Stimulated activated naive CD4-positive, alpha-beta T cell (primary cell): Measurements from ENCODE around the gene CCNG2.

Experiments
- DNase-seq, 6 experiments: peaks; one replicate each; lab custom pipeline; 2025; lab: John Stamatoyannopoulos, UW

CCNG2 gene

GRCh38 chr4:77203380-77204197, 46.6 kb downstream of the CCNG2 start:
- peak; percentile 2 to 77 (median 52) for DNase-seq

- no peak for DNase-seq
Measured at GRCh38 chr4:77204621-77205020, 47.6 kb downstream of the CCNG2 start.

GRCh38 chr4:77209012-77209411, 52.0 kb downstream of the CCNG2 start:
- no peak for DNase-seq

GRCh38 chr4:77209936-77210335, 52.9 kb downstream of the CCNG2 start:
- no peak for DNase-seq

- no peak for DNase-seq
Measured at GRCh38 chr4:77215107-77215506, 58.1 kb downstream of the CCNG2 start.

- DNase-seq: no peak
Measured at GRCh38 chr4:77217526-77217925, 60.5 kb downstream of the CCNG2 start.

- DNase-seq: no peak
Measured at GRCh38 chr4:77219266-77219665, 62.3 kb downstream of the CCNG2 start.
